Ishikawa (cell line): ENCODE data around the gene ITIH1.

Experiments used
- CEBPB ChIP-seq: IDR thresholded peaks from 2 replicates; pipeline ENCODE4 v1.6.1; 2012
- CREB1 ChIP-seq: IDR thresholded peaks from 2 replicates; pipeline ENCODE4 v1.6.1; 2012; ENCODE audit warnings: low read depth
- EGR1 ChIP-seq: IDR thresholded peaks from 2 replicates; pipeline ENCODE4 v1.6.1; 2012
- EP300 ChIP-seq: IDR thresholded peaks from 2 replicates; pipeline ENCODE4 v1.6.1; 2012; ENCODE audit warnings: borderline replicate concordance
- FOXM1 ChIP-seq: IDR thresholded peaks from 2 replicates; pipeline ENCODE4 v1.6.1; 2012; ENCODE audit warnings: low read depth, borderline replicate concordance
- MAX ChIP-seq: IDR thresholded peaks from 2 replicates; pipeline ENCODE4 v1.6.1; 2012
- NFIC ChIP-seq: IDR thresholded peaks from 2 replicates; pipeline ENCODE4 v1.6.1; 2012
- RAD21 ChIP-seq: IDR thresholded peaks from 2 replicates; pipeline ENCODE4 v1.6.1; 2012; ENCODE audit warnings: low read depth
- REST ChIP-seq: IDR thresholded peaks from 2 replicates; pipeline ENCODE4 v1.6.1; 2012; ENCODE audit warnings: low read depth, mild to moderate bottlenecking
- TAF1 ChIP-seq: IDR thresholded peaks from 2 replicates; pipeline ENCODE4 v1.6.1; 2012; ENCODE audit warnings: low read depth, mild to moderate bottlenecking
- TCF12 ChIP-seq: IDR thresholded peaks from 2 replicates; pipeline ENCODE4 v1.6.1; 2012; ENCODE audit warnings: low read depth
- TEAD4 ChIP-seq: IDR thresholded peaks from 2 replicates; pipeline ENCODE4 v1.6.1; 2012
- USF1 ChIP-seq: IDR thresholded peaks from 2 replicates; pipeline ENCODE4 v1.6.1; 2012
- YY1 ChIP-seq: IDR thresholded peaks from 2 replicates; pipeline ENCODE4 v1.6.1; 2012; ENCODE audit warnings: low read depth
- ZBTB7A ChIP-seq: IDR thresholded peaks from 2 replicates; pipeline ENCODE4 v1.6.1; 2012; ENCODE audit warnings: low read depth

ITIH1 gene

DNA sequence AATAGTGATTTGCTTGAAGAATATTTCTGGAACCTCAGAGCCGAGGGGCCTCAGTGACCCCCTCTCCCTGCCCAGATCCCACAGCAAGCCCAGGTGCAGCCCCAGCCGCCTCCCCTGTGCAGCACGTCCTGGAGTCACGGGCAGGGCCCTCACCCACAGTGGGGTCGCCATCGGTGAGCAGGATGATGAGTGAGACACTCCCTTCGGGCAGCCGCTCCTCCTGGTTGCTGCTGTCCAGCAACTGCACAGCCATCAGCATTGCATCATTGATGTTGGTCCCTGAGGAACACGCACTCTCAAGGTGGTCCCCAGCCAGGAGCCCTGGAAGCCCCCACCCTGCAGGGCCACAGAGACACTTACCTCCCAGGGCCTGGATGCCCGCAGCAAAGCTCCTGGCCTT is 46.6 kb downstream of the ITIH1 start:
- no peak for TF ChIP-seq NFIC
- TF ChIP-seq REST, result 0 out of 2 replicates have a peak, but pooled peaks have one; percentile 14

DNA sequence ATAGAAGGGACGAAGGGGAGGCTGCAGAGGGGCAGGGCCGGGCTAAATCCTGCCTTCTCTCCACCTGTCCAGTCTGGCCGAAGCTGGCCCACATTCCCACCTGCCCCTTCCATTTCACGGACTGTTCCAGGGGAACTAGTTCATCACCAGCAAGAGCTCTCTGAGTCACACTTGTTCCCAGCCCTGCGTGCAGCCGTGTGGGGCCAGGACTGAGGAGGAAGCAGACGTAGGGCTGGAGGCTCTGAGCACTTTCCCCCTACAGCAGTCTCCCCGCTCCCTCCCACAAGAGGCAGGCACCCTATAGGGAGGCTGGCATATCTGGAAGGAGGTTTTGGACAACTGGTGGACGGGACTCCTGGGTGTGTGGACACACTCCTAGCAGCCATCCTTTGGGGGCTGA is 50.0 kb downstream of the ITIH1 start:
- TF ChIP-seq CEBPB (no peak), ZBTB7A (no peak), USF1 (no peak), REST (no peak), FOXM1 (no peak), TEAD4 (no peak), EP300 (no peak), EGR1 (no peak), TAF1 (no peak), YY1 (no peak), MAX (no peak), TCF12 (no peak), RAD21 (no peak), NFIC (no peak), CREB1 (no peak)

DNA sequence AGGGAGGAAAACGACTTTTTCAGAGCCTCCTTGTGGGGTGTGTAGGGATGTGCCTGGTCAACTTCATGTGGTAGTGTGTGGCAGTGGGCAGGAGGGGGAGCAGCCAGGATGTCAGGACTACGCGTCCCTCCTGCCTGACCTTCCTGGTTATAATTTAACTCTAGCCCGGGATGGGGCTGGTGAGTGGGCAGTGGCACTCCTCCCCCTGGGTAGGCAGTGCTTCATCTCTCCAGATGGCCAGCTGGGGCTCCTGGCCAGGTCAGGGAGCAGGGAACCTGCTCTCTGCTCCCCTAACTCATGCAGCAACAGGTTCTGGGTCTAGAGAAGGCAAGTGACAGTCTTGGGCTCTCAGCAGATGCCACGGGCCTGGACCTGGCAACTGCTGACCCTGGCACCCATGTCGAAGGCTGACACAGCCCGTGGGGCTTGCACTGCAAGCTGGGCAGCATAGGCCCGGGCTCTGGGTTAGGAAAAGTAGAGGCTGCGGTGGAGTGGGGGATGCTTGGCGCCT is 50.5 kb downstream of the ITIH1 start:
- TF ChIP-seq NFIC, result no peak
- no peak for TF ChIP-seq EP300

DNA sequence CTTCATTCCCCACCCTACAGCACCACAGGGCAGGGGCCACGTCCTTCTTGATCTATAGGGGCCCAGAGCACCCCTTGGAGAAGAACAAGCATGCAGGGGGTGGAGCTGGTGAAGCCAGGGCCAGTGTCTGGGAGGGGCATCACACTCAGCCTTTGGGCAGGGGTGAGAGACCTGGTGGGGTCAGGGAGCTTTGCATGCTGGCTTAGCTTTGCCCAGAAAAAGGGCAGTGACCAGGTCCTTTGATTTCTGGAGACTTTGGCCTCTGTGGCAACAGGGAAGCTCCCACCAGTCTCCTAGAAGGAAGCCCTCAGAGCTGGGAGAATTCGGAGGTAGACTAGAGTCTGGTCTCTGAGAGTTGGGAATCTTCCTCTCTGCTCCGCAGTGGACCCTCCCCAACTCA is 52.1 kb downstream of the ITIH1 start:
- TF ChIP-seq USF1, result no peak
- TF ChIP-seq RAD21, result no peak
- no peak for TF ChIP-seq FOXM1
- no peak for TF ChIP-seq EP300

- TF ChIP-seq RAD21 (no peak), EP300 (no peak), FOXM1 (no peak), MAX (no peak), YY1 (no peak), NFIC (no peak), TEAD4 (no peak)
Observed at GRCh38 chr3:52829906-52830463, 52.6 kb downstream of the ITIH1 start.

GRCh38 chr3:52830535-52831258 is 53.3 kb downstream of the ITIH1 start, which contains the start of gene ITIH4:
ITIH4 (minus strand) TSS chr3:52830672; CDS start chr3:52830642, 30 bp downstream.
- TF ChIP-seq EGR1 (no peak), ZBTB7A (no peak), MAX (no peak)
